Activated T-cell treated with anti-CD3 and anti-CD28 coated beads, Interleukin-2, amount 50 U/mL, for 72 hours (primary cell): Measurements from ENCODE around the gene FRMPD1. TPM values are rescaled to one million over a fixed set of nuclear protein-coding genes. Genes with fewer than 3 reads are reported as not detected.
"Not testable (repeated sequence)": the region's sequence is repeated elsewhere in the genome, so short reads cannot be mapped to it uniquely, and the experiment has no call there.

Experiments used
- ATAC-seq, 2 donors: fragments of 150-1000 bp; cut with Tn5 transposase; replicated peaks in 1 of 2; 2 replicates each; pipeline ENCODE4 v1.10.0; 2021; ENCODE audit warnings: moderate library complexity in 2 of 2, mild to moderate bottlenecking in 1 of 2
- DNase-seq, 2 donors: peaks; one replicate each; pipeline ENCODE4 v3.0.0; 2021 to 2022; ENCODE audit warnings: mixed read lengths in 1 of 2
- H3K27ac Mint-ChIP-seq: one replicate; pipeline ENCODE4 v1.8.0; 2022; ENCODE audit warnings: mild to moderate bottlenecking, moderate library complexity, mixed read lengths
- H3K27me3 Mint-ChIP-seq: one replicate; pipeline ENCODE4 v1.8.0; 2022; ENCODE audit warnings: low read depth, mixed read lengths
- H3K36me3 Mint-ChIP-seq, 2 donors: one replicate each; pipeline ENCODE4 v1.8.0; 2022; ENCODE audit warnings: mixed read lengths in 2 of 2, mild to moderate bottlenecking in 1 of 2; ENCODE audit not compliant: insufficient read depth in 2 of 2
- H3K4me1 Mint-ChIP-seq: one replicate; pipeline ENCODE4 v1.8.0; 2022; ENCODE audit warnings: low read depth, mixed read lengths
- H3K4me3 Mint-ChIP-seq, 2 donors: one replicate each; pipeline ENCODE4 v1.8.0; 2022; ENCODE audit warnings: mild to moderate bottlenecking in 2 of 2, mixed read lengths in 2 of 2, moderate library complexity in 2 of 2
- H3K9me3 Mint-ChIP-seq, 2 donors: one replicate each; pipeline ENCODE4 v1.8.0; 2022; ENCODE audit warnings: mixed read lengths in 2 of 2
- total RNA-seq, 2 donors: library from RNA; stranded (reverse); gene quantifications; one replicate each; pipeline ENCODE4 v1.2.3, GENCODE V29; 2022

The FRMPD1 gene, protein sequence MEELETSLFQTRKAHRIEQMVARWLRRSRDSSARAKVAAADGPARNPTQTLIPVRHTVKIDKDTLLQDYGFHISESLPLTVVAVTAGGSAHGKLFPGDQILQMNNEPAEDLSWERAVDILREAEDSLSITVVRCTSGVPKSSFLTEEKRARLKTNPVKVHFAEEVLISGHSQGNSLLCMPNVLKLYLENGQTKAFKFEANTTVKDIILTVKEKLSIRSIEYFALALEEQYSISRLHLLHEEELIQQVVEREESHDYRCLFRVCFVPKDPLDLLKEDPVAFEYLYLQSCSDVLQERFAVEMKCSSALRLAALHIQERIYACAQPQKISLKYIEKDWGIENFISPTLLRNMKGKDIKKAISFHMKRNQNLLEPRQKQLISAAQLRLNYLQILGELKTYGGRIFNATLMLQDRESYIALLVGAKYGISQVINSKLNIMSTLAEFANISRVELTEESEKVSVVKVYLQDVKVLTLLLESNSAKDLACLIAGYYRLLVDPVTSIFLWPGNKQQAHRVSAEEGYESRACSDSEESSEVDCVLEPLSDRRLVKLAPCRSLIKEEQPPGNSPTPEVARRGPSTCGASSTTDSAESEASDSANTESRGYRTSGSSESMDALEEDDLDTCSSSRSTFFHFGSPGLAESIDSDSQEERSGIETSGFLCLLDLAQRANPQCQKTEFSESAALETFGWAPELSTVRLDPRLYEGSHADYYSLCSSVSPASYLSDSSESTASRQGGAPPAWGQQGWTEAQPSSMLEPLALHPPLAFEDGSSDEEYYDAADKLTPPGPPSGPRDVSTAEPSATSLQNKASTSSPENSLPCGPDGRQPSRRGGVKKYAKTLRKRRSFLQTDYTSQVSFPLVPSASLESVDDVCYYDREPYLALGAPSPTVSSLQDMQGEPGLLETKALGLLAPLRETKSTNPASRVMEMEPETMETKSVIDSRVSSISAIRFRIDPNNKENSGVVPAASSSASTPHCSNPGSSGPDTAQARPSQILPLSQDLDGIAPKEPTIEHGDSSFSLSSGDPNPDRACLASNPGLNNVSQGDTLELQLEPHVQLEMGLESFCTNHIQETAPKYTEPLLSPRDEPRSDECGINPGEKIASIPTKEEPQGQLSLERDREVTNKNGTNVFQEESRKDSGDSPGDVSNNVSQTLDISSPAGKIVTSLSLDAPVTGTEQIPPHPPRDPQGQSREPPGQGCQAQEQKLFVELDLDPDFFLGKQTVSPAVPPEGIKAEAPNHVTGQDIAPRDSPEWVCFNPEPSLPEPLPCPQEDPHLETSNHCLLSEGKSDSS (N-terminal part only)
- not detected for total RNA-seq

DNA sequence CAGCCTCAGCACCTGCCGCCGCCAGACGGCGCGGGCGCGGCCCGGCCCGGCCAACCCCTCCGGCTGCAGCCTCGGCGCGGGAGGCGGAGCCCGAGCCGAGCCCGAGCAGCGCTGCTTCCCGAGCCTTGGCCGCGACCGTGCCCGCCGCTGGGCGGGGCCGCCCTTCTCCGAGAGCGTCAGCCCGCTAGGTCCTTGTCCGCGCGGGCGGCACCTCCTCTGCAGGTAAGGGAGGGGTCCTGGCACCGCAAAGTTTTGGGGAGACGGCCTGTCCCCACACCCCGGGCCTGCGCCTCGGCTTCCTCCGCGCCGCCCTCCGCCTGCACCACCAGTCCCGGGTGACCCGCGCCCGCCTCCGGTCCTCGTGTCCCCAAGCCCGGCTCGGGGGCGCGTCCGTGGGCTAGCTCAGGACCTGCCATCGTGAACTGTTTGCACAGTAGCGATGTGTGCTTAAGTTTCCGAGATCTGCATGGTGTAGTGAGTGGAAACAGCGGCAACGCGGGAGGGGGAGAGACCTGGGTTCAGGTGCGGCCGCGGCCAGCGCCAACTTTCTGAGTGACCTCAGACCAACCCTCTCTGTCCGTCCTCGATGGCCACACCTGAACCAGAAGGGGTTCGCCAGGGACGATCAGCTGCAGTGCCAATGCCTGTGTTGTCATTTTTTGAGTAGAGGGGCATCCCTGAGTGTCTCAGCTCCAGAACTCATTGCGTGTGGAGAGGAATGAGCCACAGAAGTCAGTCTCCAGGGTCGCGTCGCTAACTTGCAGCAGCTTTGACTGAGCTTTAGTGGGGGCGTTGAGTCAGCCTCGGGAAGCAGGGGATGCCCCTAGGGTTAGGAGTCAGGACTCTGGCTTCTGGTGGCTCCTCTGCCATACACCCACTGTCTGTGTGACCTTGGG, at the start of gene FRMPD1:
TSS of gene FRMPD1 (plus strand) at position 82 of the 896 bp plus-strand sequence. CDS start 41,688 bp downstream, outside the sequence.
- peak within 1 kb of the TSS; percentile 77 to 83 for H3K4me3 Mint-ChIP-seq
- DNase-seq: peak; percentile 68 to 70
- peak; percentile 93 to 94 for ATAC-seq
- H3K27me3 Mint-ChIP-seq: peaks cover 81% of the 10 kb centered on the region
- no peak within 1 kb of the TSS for H3K27ac Mint-ChIP-seq
- no peaks in the 10 kb centered on the region for H3K4me1 Mint-ChIP-seq
- H3K36me3 Mint-ChIP-seq: peaks cover 1 to 2% of the 10 kb centered on the region in 2 donors
- no peaks in the 10 kb centered on the region for H3K9me3 Mint-ChIP-seq

DNA sequence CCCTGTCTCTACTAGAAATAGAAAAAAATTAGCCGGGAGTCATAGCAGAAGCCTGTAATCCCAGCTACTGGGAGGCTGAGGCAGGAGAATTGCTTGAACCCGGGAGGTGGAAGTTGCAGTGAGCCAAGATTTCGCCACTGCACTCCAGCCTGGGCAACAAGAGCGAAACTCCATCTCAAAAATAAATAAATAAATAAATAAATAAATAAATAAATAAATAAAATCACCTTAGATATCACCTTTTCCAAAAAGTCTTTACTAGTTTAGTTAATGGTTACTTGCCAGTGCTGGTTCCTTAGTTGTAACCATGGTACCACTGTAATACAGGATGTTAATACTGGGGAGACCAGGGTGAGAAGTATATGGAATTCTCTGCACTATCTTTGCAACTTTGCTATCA, 48.7 kb upstream of the FRMPD1 start:
- not testable (repeated sequence) for H3K4me3 Mint-ChIP-seq, H3K36me3 Mint-ChIP-seq, ATAC-seq, H3K27ac Mint-ChIP-seq, DNase-seq, H3K9me3 Mint-ChIP-seq, H3K4me1 Mint-ChIP-seq
- H3K27me3 Mint-ChIP-seq: peaks cover 15% of the 10 kb centered on the region

DNA sequence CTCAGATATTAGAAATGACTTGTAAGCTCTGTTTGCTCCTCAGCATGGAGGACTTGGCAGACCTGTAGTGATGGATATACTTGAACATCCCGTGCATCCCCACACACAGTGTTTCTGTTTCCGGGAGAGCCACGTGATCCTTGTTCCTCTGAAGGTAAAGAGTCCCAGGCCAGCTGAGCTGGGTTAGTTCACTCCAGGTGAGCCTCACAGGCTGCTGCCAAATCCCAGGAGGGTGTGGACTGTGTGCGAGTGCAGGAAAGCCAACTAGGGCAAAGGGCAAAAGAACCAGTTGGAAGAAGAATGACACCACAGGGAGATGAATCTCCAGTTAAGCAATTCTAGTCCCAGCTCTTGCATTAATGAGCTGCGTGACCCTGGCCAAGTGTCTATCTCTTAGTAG, 47.9 kb upstream of the FRMPD1 start:
- Mint-ChIP-seq H3K27ac (no peak overlapping the region), H3K27me3 (peaks cover 14% of the 10 kb centered on the region), H3K4me3 (no peak overlapping the region), H3K4me1 (no peaks in the 10 kb centered on the region), H3K36me3 (no peaks in the 10 kb centered on the region), H3K9me3 (no peaks in the 10 kb centered on the region)
- ATAC-seq (no peak), DNase-seq (no peak)

DNA sequence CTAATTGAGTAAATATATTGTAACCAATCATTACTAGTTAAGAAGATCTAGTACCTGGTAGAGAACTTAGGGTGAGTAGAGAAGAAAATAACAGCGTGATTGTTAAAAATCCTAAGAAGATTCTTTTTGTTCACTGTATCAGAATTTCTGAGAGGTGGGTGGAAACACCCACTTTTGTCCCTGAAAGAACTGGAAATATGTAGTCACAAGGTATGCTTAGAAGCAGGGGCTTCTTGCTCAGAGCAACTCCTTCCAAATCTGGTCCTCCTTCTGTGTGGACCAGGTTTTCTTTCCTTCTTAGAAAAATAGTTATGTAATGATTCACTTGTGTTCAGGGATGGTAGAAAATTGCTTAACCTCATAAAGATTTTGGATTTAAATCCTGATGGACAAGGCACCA, 46.5 kb upstream of the FRMPD1 start:
- DNase-seq (no peak), ATAC-seq (no peak)
- H3K27ac Mint-ChIP-seq: no peak overlapping the region
- H3K36me3 Mint-ChIP-seq: no peaks in the 10 kb centered on the region
- no peaks in the 10 kb centered on the region for H3K4me1 Mint-ChIP-seq
- H3K4me3 Mint-ChIP-seq: no peak overlapping the region
- peaks cover 15% of the 10 kb centered on the region for H3K27me3 Mint-ChIP-seq
- H3K9me3 Mint-ChIP-seq: no peaks in the 10 kb centered on the region

DNA sequence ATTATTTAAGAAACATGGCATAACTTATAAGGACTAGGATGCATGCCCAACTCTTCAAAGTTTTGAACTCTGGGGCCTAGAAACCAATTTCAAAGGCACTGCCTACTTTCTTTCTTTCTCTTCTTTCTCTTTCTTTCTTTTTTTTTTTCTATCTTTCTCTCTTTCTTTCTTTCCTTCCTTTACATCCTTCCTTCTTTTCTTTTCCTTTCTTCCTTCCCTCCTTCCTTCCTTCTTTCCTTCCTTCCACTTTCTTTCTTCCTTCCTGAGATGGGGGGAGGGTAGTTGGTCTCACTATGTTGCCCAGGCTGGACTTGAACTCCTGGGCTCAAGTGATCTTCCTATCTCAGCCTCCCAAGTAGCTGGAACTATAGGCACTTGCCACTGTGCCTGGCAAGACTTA, 42.5 kb upstream of the FRMPD1 start:
- no peaks in the 10 kb centered on the region for H3K4me1 Mint-ChIP-seq
- no peaks in the 10 kb centered on the region for H3K9me3 Mint-ChIP-seq
- H3K27ac Mint-ChIP-seq: no peak overlapping the region
- DNase-seq (no peak), ATAC-seq (no peak)
- peaks cover 13% of the 10 kb centered on the region for H3K27me3 Mint-ChIP-seq
- no peak overlapping the region for H3K4me3 Mint-ChIP-seq
- no peaks in the 10 kb centered on the region for H3K36me3 Mint-ChIP-seq

DNA sequence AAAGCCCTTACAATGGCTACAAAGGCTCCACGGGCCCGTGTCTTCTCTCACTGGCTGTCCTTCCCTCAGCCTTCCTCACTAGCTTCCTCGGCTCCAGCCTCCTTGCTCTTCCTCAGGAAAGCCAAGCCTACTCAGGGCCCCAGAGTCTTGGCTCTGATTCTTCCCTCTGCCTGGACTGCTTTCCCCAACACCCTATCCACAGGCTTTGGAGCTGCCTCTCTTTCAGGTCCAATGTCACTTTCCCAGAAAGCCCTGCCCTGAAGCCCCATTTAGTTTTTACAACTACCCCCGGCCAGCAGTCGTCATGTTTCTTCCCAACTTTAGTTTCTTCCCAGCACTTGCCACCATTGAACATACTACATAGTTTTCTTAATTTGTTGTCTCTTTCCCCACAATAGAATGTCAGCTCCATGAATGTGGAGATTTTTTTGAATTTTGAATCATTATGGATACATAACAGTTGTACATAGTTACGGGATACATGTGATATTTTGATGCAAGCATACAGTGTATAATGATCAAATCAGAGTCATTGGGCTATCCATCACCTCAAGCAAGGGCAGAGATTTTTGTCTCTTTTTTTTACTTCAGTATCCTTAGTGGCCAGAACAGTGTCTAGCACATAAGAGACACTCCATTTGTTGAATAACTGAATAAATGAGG, 40.9 kb upstream of the FRMPD1 start:
- DNase-seq (no peak), ATAC-seq (no peak)
- H3K4me1 Mint-ChIP-seq: no peaks in the 10 kb centered on the region
- no peaks in the 10 kb centered on the region for H3K9me3 Mint-ChIP-seq
- no peaks in the 10 kb centered on the region for H3K36me3 Mint-ChIP-seq
- H3K4me3 Mint-ChIP-seq: no peak overlapping the region
- H3K27ac Mint-ChIP-seq: no peak overlapping the region
- H3K27me3 Mint-ChIP-seq: peaks cover 18% of the 10 kb centered on the region

DNA sequence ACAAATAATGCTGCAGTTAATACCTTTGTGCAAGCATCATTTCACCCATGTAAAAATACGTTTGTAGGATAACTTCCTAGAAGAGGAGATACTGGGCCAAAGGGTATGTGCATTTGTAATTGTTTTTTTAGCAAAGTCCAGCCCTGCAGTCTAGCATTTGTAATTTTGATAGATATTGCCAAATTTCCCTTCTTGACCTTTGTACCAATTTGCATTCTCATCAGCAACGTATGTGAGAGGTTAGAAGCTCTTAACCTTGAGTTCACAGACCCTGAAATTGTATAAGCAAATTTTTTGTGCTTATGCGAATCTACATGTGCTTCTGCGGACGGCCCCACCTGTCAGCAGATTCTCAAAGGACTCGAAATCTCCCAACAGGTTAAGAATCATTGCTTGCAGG, 39.7 kb upstream of the FRMPD1 start:
- H3K27ac Mint-ChIP-seq: no peak overlapping the region
- no peaks in the 10 kb centered on the region for H3K4me1 Mint-ChIP-seq
- DNase-seq (no peak), ATAC-seq (no peak)
- H3K27me3 Mint-ChIP-seq: peaks cover 18% of the 10 kb centered on the region
- no peaks in the 10 kb centered on the region for H3K36me3 Mint-ChIP-seq
- H3K4me3 Mint-ChIP-seq: no peak overlapping the region
- H3K9me3 Mint-ChIP-seq: no peaks in the 10 kb centered on the region

DNA sequence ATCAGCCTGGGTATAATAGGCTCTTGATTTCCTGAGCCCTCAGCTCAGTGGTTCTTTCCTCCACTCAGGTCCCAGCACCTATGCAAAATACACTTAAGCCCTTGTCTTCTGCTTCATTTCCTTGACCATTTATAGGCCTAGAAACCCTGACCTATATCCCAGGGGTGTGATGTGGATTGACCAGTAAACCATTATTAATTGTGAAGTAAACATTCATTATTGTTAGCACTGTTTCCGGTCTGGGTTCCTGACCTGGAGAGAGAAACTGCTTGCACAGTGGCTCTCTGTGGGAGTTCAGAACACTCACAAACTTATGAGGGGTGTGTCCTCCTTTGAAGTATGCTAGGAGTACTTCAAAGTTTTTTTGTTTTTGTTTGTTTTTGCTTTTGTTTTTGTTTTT, 38.8 kb upstream of the FRMPD1 start:
- Mint-ChIP-seq H3K27me3 (peaks cover 18% of the 10 kb centered on the region), H3K27ac (no peak overlapping the region), H3K36me3 (no peaks in the 10 kb centered on the region), H3K4me1 (no peaks in the 10 kb centered on the region), H3K9me3 (no peaks in the 10 kb centered on the region), H3K4me3 (no peak overlapping the region)
- DNase-seq (no peak), ATAC-seq (no peak)

DNA sequence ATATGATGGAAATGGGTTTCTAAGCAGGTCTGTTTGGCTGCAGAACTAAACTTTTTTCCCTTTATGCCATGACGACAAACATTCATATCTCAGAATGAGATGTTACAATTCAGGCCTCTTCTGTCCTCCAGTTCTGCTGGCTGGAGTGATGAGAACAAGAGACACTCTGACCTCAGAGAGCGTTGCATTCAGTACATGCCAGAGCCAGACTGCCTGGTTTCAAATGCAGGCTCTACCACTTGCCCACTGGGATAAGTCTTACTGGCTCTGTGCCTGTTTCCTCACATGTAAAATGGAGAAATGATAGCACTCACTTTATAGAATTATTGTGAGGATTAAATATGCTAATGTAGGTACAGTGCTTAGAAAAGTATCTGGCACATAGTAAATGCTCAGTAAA, 33.6 kb upstream of the FRMPD1 start:
- no peak for ATAC-seq
- Mint-ChIP-seq H3K4me3 (no peak overlapping the region), H3K9me3 (no peaks in the 10 kb centered on the region), H3K27me3 (peaks cover 7% of the 10 kb centered on the region), H3K27ac (no peak overlapping the region), H3K4me1 (no peaks in the 10 kb centered on the region), H3K36me3 (no peaks in the 10 kb centered on the region)
- DNase-seq: no peak

DNA sequence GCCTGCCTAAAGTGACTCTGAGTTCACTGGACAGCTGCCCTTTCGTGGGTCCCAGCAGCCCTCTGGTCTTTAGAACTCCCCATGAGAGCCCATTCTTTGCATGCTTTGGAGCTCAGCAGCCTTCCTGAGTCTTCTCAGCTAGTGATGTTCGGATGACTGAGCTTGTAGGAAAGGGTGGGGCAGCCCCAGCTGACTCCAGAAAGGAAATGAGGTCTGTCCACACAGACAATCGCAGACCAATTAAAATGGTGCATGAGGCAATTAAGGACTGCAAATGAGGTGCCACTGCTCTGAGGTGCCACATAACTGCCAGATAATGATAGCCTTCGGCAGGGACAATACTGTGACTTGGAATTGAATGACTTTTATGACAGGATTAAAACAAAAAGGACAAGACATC, 32.9 kb upstream of the FRMPD1 start:
- ATAC-seq: no peak
- Mint-ChIP-seq H3K27me3 (peaks cover 7% of the 10 kb centered on the region), H3K36me3 (no peaks in the 10 kb centered on the region), H3K4me1 (no peaks in the 10 kb centered on the region), H3K27ac (no peak overlapping the region), H3K9me3 (no peaks in the 10 kb centered on the region), H3K4me3 (no peak overlapping the region)
- DNase-seq: no peak

DNA sequence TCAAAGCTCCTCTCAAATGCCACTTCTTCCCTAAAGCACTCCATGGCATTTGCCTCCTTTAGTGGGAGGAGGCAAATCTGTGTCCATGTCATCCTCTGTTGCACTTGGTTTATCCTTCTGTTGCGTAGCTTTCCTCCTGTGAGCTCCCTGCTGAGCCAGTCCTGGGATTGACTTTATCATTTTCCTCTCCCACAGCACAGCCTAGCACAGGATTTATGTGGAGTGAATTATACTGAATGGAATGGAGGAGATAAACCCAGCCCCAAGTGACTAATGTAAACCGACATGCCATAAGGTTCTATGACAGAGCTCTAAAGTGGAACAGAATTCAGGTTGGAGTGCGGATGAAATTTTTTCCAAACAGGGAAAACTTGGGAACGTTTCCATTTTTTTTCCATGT, 31.9 kb upstream of the FRMPD1 start:
- H3K9me3 Mint-ChIP-seq: no peaks in the 10 kb centered on the region
- ATAC-seq (no peak), DNase-seq (no peak)
- no peaks in the 10 kb centered on the region for H3K36me3 Mint-ChIP-seq
- H3K27me3 Mint-ChIP-seq: peaks cover 4% of the 10 kb centered on the region
- H3K4me3 Mint-ChIP-seq: no peak overlapping the region
- no peaks in the 10 kb centered on the region for H3K4me1 Mint-ChIP-seq
- H3K27ac Mint-ChIP-seq: no peak overlapping the region

DNA sequence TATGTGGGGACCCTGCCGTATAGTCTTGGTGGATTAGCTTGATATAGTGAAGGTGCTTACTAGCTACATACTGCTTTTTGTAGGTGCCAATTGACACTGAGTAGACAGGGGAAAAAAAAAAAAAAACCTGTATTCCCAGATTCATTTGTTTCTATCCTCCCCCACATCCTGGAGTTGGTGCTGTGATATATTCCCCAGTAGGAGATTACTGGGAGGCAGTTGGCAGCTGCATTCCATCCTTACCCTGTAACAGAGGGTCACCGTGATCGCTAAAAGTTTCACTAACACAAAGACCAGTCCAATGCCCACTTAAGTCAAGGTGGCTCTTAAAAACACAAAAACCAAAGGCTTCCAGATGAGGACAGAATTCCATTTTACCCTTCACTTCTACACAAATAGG, 30.9 kb upstream of the FRMPD1 start:
- Mint-ChIP-seq H3K27me3 (no peaks in the 10 kb centered on the region), H3K4me3 (no peak overlapping the region), H3K9me3 (no peaks in the 10 kb centered on the region), H3K4me1 (no peaks in the 10 kb centered on the region), H3K36me3 (no peaks in the 10 kb centered on the region), H3K27ac (no peak overlapping the region)
- ATAC-seq (no peak), DNase-seq (no peak)
